ENCODE measurements around the gene SMAD3. TPM values are rescaled to one million over a fixed set of nuclear protein-coding genes. Genes with fewer than 3 reads are reported as not detected.

Gene SMAD3
- total RNA-seq, 1 donor from 2014 or later = 2.5 TPM

DNA sequence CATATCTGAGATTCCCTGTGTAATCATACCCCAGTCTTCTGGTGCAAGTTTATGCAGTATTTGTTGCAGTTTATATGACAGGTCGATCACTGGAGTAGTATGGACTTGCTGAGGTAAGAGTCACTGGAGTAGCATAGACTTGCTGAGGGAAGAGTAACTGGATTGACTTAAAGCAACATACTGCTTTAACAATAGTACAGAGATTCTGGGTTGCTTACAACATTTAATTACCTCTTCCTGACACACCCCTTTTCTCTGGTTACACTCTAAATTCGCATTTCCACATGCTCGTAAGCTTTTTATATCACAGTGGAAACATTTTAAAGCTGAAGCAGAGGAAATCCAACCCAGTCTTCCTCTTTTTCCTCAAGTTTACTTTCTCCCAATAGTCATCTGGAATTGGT, 177.3 kb downstream of the SMAD3 start:
- DNase-seq = no peak

Other genes with a start within 250 kb of the SMAD3 start
- gene AAGAB, start 189.1 kb downstream of the SMAD3 start, total RNA-seq = 29.9 TPM
- 2.8 TPM for gene IQCH, start 189.2 kb downstream of the SMAD3 start, total RNA-seq